Measurements from ENCODE around the gene LRG1. TPM values are rescaled to one million over a fixed set of nuclear protein-coding genes. Genes with fewer than 3 reads are reported as not detected.

Gene LRG1
- total and polyA plus RNA-seq, 8 donors, result 2.1 to 23.3 (median 7.6) TPM; not detected in 1

DNA sequence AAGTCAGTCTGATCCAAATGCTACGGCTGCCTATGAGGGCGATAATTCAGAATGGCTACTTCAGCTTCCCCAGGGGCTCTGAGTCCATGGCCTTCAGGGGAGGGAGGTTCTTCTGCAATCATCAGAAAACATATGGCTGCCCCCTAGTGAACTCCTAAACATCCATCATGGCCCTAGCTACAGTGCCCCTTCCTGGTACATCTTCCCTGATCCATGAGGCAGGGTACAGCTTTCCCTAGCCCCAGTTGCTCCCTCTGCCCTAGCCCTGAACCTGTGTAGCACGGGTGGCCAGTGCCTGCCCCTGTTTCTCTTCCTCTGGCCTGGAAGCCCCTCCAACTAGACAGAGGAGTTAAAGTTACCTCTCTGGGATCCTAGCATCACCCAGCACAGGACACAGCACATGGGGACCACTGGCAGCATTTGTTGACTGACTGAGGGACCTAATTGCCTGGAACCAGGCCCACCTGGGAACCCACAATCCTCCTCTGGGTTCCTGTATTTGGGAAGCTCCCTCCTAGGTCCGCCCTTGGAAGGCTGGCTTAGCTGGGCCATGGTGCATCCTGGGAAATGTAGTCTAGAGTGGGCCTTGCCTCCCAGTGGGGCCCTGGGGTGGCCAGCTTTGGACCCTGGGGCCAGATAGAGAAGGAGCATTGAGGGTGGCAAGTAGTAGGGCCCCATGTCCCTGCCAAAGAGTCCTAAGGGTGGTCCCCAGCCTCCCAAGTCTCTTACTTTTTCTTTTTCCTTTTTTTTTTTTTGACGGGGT is 37.4 kb upstream of the LRG1 start:
- peaks cover 4 to 93% (median 70%) of the 10 kb centered on the region in 3 donors for H3K27me3 ChIP-seq
- intact Hi-C loops (cut with DNase I; ENCODE audit: low total_unique reads), result loop anchor here (10.0 kb wide), 1 partner anchor 48 kb away; no protein-coding TSS in a partner anchor

DNA sequence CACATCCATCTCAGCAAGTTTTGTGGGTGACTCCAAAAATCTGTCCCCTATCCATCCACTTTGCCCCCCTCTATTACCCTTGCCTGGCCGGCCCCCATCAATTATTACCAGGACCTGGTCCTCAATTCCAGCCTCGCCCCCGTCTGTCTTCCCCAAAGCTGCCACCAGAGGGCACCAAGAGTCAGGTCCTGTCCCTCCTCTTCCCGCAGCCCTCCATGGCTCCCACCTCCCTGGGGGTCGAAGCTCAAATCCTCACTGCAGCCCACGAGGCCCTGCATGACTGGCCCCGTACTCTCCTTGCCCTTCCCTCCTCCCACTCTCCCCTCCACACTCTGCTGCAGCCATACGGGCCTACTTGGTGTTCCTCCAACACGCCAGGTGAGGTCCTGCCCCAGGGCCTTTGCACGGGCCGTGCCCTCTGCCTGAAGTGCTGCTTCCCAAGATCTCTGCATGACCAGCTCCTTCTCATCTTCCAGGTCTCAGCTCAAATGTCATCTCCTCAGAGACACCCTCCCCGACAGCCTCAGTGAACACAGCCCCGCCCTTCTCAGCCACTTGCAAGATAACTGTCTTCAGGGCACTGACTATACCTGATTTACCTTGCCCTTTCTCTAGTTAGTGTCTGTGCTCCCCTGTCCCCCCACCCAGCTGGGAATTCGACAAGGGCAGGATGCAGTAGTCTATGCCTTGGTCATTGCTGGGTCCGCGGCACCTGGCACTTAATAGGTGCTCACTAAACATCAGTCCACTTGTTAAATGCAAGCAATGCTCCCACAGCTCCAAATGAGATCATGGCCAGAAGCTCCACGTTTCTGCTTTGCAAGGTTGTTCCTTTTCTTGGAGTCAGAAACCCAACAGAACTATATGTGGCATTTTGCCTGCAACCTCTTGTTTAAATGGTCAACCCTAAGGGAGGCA is 36.4 kb upstream of the LRG1 start:
- Histone ChIP-seq H3K9me3 (no peaks in the 10 kb centered on the region), H3K27me3 (peaks cover 4 to 85% (median 63%) of the 10 kb centered on the region in 3 donors), H3K36me3 (no peaks in the 10 kb centered on the region), H3K4me3 (no peak overlapping the region), H3K27ac (peak overlapping the region in 4 of 5 donors; percentile 26 to 76 (median 52)), H3K4me1 (peaks cover 0 to 23% (median 9%) of the 10 kb centered on the region in 4 donors)
- TF ChIP-seq, protein P1, sequence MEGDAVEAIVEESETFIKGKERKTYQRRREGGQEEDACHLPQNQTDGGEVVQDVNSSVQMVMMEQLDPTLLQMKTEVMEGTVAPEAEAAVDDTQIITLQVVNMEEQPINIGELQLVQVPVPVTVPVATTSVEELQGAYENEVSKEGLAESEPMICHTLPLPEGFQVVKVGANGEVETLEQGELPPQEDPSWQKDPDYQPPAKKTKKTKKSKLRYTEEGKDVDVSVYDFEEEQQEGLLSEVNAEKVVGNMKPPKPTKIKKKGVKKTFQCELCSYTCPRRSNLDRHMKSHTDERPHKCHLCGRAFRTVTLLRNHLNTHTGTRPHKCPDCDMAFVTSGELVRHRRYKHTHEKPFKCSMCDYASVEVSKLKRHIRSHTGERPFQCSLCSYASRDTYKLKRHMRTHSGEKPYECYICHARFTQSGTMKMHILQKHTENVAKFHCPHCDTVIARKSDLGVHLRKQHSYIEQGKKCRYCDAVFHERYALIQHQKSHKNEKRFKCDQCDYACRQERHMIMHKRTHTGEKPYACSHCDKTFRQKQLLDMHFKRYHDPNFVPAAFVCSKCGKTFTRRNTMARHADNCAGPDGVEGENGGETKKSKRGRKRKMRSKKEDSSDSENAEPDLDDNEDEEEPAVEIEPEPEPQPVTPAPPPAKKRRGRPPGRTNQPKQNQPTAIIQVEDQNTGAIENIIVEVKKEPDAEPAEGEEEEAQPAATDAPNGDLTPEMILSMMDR (IDR thresholded peaks at IDR 0.05), result peak in 5 of 7 experiments; percentile 34 to 79 (median 65)
- TF ChIP-seq EP300 (IDR thresholded peaks at IDR 0.05), result no peak
- intact Hi-C loops (cut with DNase I; ENCODE audit: low total_unique reads), result loop anchor here (10.0 kb wide), 1 partner anchor 49 kb away; no protein-coding TSS in a partner anchor
- WGBS, 5 donors, result 56 to 60% (median 58%) methylated on average over 17 of the region's 17 CpGs
- peak; percentile 74 to 77 for DNase-seq

More for the DNA sequence above, 37.4 kb upstream of the LRG1 start:
- TF ChIP-seq, protein P1 (IDR thresholded peaks at IDR 0.05), result no peak
- TF ChIP-seq POLR2AphosphoS5 (IDR thresholded peaks at IDR 0.05) (no peak), EP300 (IDR thresholded peaks at IDR 0.05) (no peak), POLR2A (IDR thresholded peaks at IDR 0.05) (no peak)
- no peaks in the 10 kb centered on the region for H3K36me3 ChIP-seq
- no peak overlapping the region for H3K27ac ChIP-seq
- WGBS, 5 donors, result 78 to 88% (median 82%) methylated on average over 4 to 5 of the region's 5 CpGs
- H3K4me1 ChIP-seq, result peaks cover 0 to 27% (median 12%) of the 10 kb centered on the region in 4 donors
- H3K9me3 ChIP-seq, result no peaks in the 10 kb centered on the region
- H3K4me3 ChIP-seq, result no peak overlapping the region
- DNase-seq, result no peak

DNA sequence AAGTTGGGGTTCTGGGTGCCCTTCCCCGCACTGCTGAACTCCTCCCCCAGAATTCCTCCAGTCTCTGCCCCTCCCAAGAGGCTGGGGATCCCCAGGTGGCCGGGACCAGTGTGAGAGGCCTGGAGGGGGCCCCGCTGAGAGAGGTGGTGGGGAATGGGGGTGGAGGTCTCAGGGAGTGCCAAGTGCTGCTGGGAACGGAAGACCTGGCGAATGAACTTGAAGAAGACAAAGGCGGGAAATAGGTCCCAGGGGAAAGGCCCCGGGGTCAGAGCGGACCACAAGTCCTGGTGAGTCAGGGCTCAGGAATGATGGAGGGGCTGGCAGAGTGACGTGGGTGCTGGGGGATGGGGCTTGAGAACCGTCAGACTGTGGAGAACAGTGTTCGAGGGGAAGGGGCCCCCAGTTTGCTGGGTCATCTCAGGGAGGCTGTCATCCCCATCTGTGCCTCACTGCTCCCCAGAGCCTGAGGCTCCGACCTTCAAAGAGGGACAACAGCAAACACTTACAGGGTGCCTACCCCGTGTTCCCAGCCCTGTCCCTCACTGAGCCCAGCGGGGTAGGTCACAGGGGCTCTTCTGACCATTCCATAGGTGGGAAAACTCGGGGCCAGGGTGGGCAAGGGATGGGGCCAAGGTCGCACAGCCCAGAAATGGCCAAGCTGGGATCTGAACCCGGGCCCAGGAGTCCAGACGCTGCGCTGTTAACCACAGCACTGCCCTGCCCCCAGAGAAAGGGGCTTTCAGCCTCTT is 35.6 kb upstream of the LRG1 start:
- TF ChIP-seq, protein P1 (IDR thresholded peaks at IDR 0.05), result no peak
- TF ChIP-seq EP300 (IDR thresholded peaks at IDR 0.05) (peak; percentile 55), POLR2AphosphoS5 (IDR thresholded peaks at IDR 0.05) (peak in 1 of 3 donors; percentile 24)
- Histone ChIP-seq H3K9me3 (no peaks in the 10 kb centered on the region), H3K27me3 (peaks cover 2 to 77% (median 54%) of the 10 kb centered on the region in 3 donors), H3K27ac (peak overlapping the region in 4 of 5 donors; percentile 60 to 76 (median 62)), H3K36me3 (no peaks in the 10 kb centered on the region), H3K4me3 (no peak overlapping the region), H3K4me1 (peaks cover 0 to 15% (median 1%) of the 10 kb centered on the region in 4 donors)
- DNase-seq, result peak in 1 of 2 donors; percentile 85
- intact Hi-C loops (cut with DNase I; ENCODE audit: low total_unique reads), result loop anchor here (10.0 kb wide), 1 partner anchor 49 kb away; no protein-coding TSS in a partner anchor
- WGBS, 5 donors, result 18 to 32% (median 27%) methylated on average over 18 to 19 of the region's 19 CpGs
